CD4-positive, alpha-beta T cell (primary cell): ENCODE results near the gene TSPAN9. TPM values are rescaled to one million over a fixed set of nuclear protein-coding genes. Genes with fewer than 3 reads are reported as not detected.

Source experiments
- ATAC-seq: fragments of 200-7000 bp; cut with Tn5 transposase; one replicate; pipeline ENCODE4 v1.10.0; 2022; ENCODE audit warnings: mild to moderate bottlenecking; ENCODE audit not compliant: poor library complexity
- CTCF ChIA-PET: fragments of 350-600 bp; sonication (Branson Sonifier 250); formaldehyde crosslinking; loops from one replicate; lab custom pipeline; 2021; ENCODE audit warnings: antibody characterized with exemption, inconsistent platforms; lab: Charles Lee
- POLR2A ChIA-PET: fragments of 350-600 bp; sonication (Branson Sonifier 250); formaldehyde crosslinking; loops from one replicate; lab custom pipeline; 2021; ENCODE audit warnings: antibody characterized with exemption, inconsistent platforms; lab: Charles Lee
- DNase-seq, 14 experiments: peaks; one replicate each; pipeline ENCODE4 v3.0.0-alpha.2; 2013 to 2020; ENCODE audit warnings: mixed read lengths in 2 of 14
- H3K27ac ChIP-seq, 2 donors: one replicate each; pipeline versions ENCODE4 v1.5.1 to v1.7.0; 2013; ENCODE audit warnings: low read length in 2 of 2, low read depth in 1 of 2, mild to moderate bottlenecking in 1 of 2
- H3K27me3 ChIP-seq, 2 experiments: 1 replicate in 1 of 2; 2 replicates in 1 of 2; pipeline versions ENCODE4 v1.6.1 to v1.7.0; 2013; ENCODE audit warnings: low read length in 2 of 2, control low read depth in 1 of 2, mild to moderate bottlenecking in 1 of 2, moderate library complexity in 1 of 2; ENCODE audit not compliant: insufficient read depth in 2 of 2, control insufficient read depth in 1 of 2
- H3K36me3 ChIP-seq: one replicate; pipeline ENCODE4 v1.6.1; 2013; ENCODE audit warnings: low read length, control low read depth; ENCODE audit not compliant: insufficient read depth
- H3K4me1 ChIP-seq: one replicate; pipeline ENCODE4 v1.6.1; 2013; ENCODE audit warnings: low read length, control low read depth; ENCODE audit not compliant: insufficient read depth
- H3K4me3 ChIP-seq: one replicate; pipeline ENCODE4 v1.5.1; 2013; ENCODE audit warnings: mild to moderate bottlenecking, low read length, moderate library complexity
- H3K9me3 ChIP-seq, 2 experiments: 1 replicate in 1 of 2; 2 replicates in 1 of 2; pipeline versions ENCODE4 v1.6.1 to v1.7.0; 2013; ENCODE audit warnings: low read length in 2 of 2, mild to moderate bottlenecking in 2 of 2, control low read depth in 1 of 2, moderate library complexity in 1 of 2; ENCODE audit not compliant: control insufficient read depth in 1 of 2, insufficient read depth in 1 of 2
- H3K27ac Mint-ChIP-seq: one replicate; pipeline ENCODE4 v1.8.0; 2020; ENCODE audit warnings: mixed read lengths
- H3K27me3 Mint-ChIP-seq: one replicate; pipeline ENCODE4 v1.8.0; 2021; ENCODE audit warnings: mixed read lengths
- H3K36me3 Mint-ChIP-seq: one replicate; pipeline ENCODE4 v1.8.0; 2021; ENCODE audit warnings: low read depth, mixed read lengths
- H3K4me1 Mint-ChIP-seq: one replicate; pipeline ENCODE4 v1.8.0; 2021; ENCODE audit warnings: low read depth, mixed read lengths
- H3K4me3 Mint-ChIP-seq: one replicate; pipeline ENCODE4 v1.8.0; 2020; ENCODE audit warnings: mild to moderate bottlenecking, mixed read lengths
- H3K9me3 Mint-ChIP-seq: one replicate; pipeline ENCODE4 v1.8.0; 2020; ENCODE audit warnings: mixed read lengths
- CTCF ChIP-seq: fragments of 200-600 bp; IDR thresholded peaks from one replicate; pipeline ENCODE4 v1.8.0; 2022; ENCODE audit warnings: antibody characterized with exemption, mild to moderate bottlenecking
- intact Hi-C, 2 experiments: fragments of 100-400 bp; cut with DNase I in 1 of 2; cut with micrococcal nuclease in 1 of 2; formaldehyde crosslinking; loops; one replicate each; pipeline versions ENCODE4 v1.15.1 to v1.9.0; 2023 to 2025; cut with DNase I, micrococcal nuclease
- total RNA-seq, 174 experiments: library from RNA in 2 of 174; stranded (reverse) in 2 of 174; gene quantifications; one replicate each; pipeline ENCODE4 v1.2.3 and lab custom pipeline; 2021 to 2026

Gene TSPAN9
- total RNA-seq, 2 experiments from 2014 or later, result 0.82 to 1.3 TPM

DNA sequence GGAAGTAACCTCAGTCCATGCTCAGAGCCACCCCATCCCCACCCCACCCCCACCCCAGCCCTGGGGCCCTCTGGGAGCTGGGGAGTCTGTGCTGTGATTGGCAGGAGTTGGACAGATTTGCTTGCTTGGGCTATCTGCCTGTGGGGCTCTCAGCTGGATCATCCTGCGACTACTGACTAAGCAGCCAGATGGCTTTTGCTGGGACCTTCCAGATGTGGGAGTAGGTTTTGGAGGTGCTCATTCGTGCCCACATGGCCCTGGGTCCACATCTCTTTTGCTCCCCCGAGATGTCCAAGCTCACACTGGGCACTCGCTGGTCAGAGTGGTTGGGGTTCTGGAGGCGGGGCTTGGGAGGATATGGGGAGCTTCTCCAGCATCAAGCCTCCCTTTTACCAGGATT lies 138.9 kb downstream of the TSPAN9 start:
- intact Hi-C loops, result no loop called here
- H3K27ac ChIP-seq, result no peak overlapping the region
- no peak for ATAC-seq
- CTCF ChIA-PET, result no interaction called here
- H3K4me1 ChIP-seq, result no peaks in the 10 kb centered on the region
- Mint-ChIP-seq H3K36me3 (no peaks in the 10 kb centered on the region), H3K4me3 (no peak overlapping the region), H3K9me3 (no peaks in the 10 kb centered on the region), H3K27me3 (no peaks in the 10 kb centered on the region), H3K4me1 (no peaks in the 10 kb centered on the region), H3K27ac (no peak overlapping the region)
- no peak for TF ChIP-seq CTCF
- H3K27me3 ChIP-seq, result no peaks in the 10 kb centered on the region
- H3K36me3 ChIP-seq, result no peaks in the 10 kb centered on the region
- no peak for DNase-seq
- POLR2A ChIA-PET, result no interaction called here
- H3K4me3 ChIP-seq, result no peak overlapping the region
- H3K9me3 ChIP-seq, result peaks cover 0 to 5% of the 10 kb centered on the region in 2 experiments

GRCh38 chr12:3216726-3217682 lies 139.8 kb downstream of the TSPAN9 start:
- Mint-ChIP-seq H3K36me3 (no peaks in the 10 kb centered on the region), H3K27me3 (no peaks in the 10 kb centered on the region), H3K9me3 (no peaks in the 10 kb centered on the region), H3K27ac (no peak overlapping the region), H3K4me1 (no peaks in the 10 kb centered on the region), H3K4me3 (no peak overlapping the region)
- Histone ChIP-seq H3K9me3 (peaks cover 0 to 5% of the 10 kb centered on the region in 2 experiments), H3K27ac (no peak overlapping the region), H3K4me3 (no peak overlapping the region), H3K27me3 (no peaks in the 10 kb centered on the region), H3K36me3 (no peaks in the 10 kb centered on the region), H3K4me1 (no peaks in the 10 kb centered on the region)
- POLR2A ChIA-PET, result no interaction called here
- TF ChIP-seq CTCF, result no peak
- DNase-seq (no peak), ATAC-seq (no peak)
- intact Hi-C loops, result no loop called here
- CTCF ChIA-PET, result no interaction called here

- DNase-seq (no peak), ATAC-seq (no peak)
- intact Hi-C loops, result no loop called here
- H3K9me3 Mint-ChIP-seq, result no peaks in the 10 kb centered on the region
- no peaks in the 10 kb centered on the region for H3K27me3 Mint-ChIP-seq
- Histone ChIP-seq H3K36me3 (no peaks in the 10 kb centered on the region), H3K4me3 (no peak overlapping the region), H3K27ac (no peak overlapping the region), H3K4me1 (no peaks in the 10 kb centered on the region), H3K27me3 (no peaks in the 10 kb centered on the region), H3K9me3 (peaks cover 0 to 5% of the 10 kb centered on the region in 2 experiments)
- H3K27ac Mint-ChIP-seq, result no peak overlapping the region
- TF ChIP-seq CTCF, result no peak
- H3K4me1 Mint-ChIP-seq, result no peaks in the 10 kb centered on the region
- ChIA-PET CTCF (no interaction called here), POLR2A (no interaction called here)
- no peaks in the 10 kb centered on the region for H3K36me3 Mint-ChIP-seq
- H3K4me3 Mint-ChIP-seq, result no peak overlapping the region
Observed at GRCh38 chr12:3217683-3218079, 140.5 kb downstream of the TSPAN9 start.
